WTC11 (cell line): ENCODE results near the gene SKI. TPM values are rescaled to one million over a fixed set of nuclear protein-coding genes. Genes with fewer than 3 reads are reported as not detected.

Experiments
- ATAC-seq: fragments of 200-7000 bp; cut with Tn5 transposase; 2 replicates; pipeline ENCODE4 v1.10.0; 2021; ENCODE audit warnings: mild to moderate bottlenecking, moderate library complexity
- CTCF ChIA-PET: fragments of 300-600 bp; sonication (Branson Sonifier 250); formaldehyde crosslinking; loops from one replicate; lab custom pipeline; 2021; ENCODE audit warnings: antibody characterized with exemption; lab: Charles Lee
- POLR2A ChIA-PET: fragments of 350-600 bp; sonication (Branson Sonifier 250); formaldehyde crosslinking; loops from one replicate; lab custom pipeline; 2021; ENCODE audit warnings: antibody characterized with exemption; lab: Charles Lee
- DNase-seq: peaks from one replicate; pipeline ENCODE4 v3.0.0; 2021; ENCODE audit warnings: low spot score
- H3K27ac Mint-ChIP-seq: 2 replicates; pipeline ENCODE4 v1.8.0; 2021; ENCODE audit warnings: mixed read lengths
- H3K27me3 Mint-ChIP-seq: 2 replicates; pipeline ENCODE4 v1.8.0; 2021; ENCODE audit warnings: low read depth, mild to moderate bottlenecking, moderate library complexity, mixed read lengths
- H3K36me3 Mint-ChIP-seq: 2 replicates; pipeline ENCODE4 v1.8.0; 2021; ENCODE audit warnings: mixed read lengths
- H3K4me1 Mint-ChIP-seq: 2 replicates; pipeline ENCODE4 v1.8.0; 2022; ENCODE audit warnings: mixed read lengths
- H3K4me3 Mint-ChIP-seq: 2 replicates; pipeline ENCODE4 v1.8.0; 2021; ENCODE audit warnings: mild to moderate bottlenecking, moderate library complexity, mixed read lengths
- H3K9me3 Mint-ChIP-seq: 2 replicates; pipeline ENCODE4 v1.8.0; 2021; ENCODE audit warnings: mixed read lengths
- AFF4 ChIP-seq: sonication (generic); formaldehyde crosslinking; IDR thresholded peaks from 2 replicates; pipeline ENCODE4 v1.8.1; 2023; ENCODE audit warnings: mild to moderate bottlenecking, missing genetic modification reagents, borderline replicate concordance
- ATF6 ChIP-seq: sonication (generic); formaldehyde crosslinking; IDR thresholded peaks from 2 replicates; pipeline ENCODE4 v1.8.1; 2023; ENCODE audit warnings: mild to moderate bottlenecking, missing genetic modification reagents
- ETV6 ChIP-seq: sonication (generic); formaldehyde crosslinking; IDR thresholded peaks from 2 replicates; pipeline ENCODE4 v1.8.1; 2022; ENCODE audit warnings: mild to moderate bottlenecking, missing genetic modification reagents
- FOXJ3 ChIP-seq: sonication (generic); formaldehyde crosslinking; IDR thresholded peaks from 2 replicates; pipeline ENCODE4 v1.9.0; 2021; ENCODE audit warnings: missing genetic modification reagents, mild to moderate bottlenecking, borderline replicate concordance
- HMGXB4 ChIP-seq: sonication (generic); formaldehyde crosslinking; IDR thresholded peaks from 2 replicates; pipeline ENCODE4 v1.8.1; 2023; ENCODE audit warnings: mild to moderate bottlenecking, moderate library complexity, missing genetic modification reagents
- IRF1 ChIP-seq: sonication (generic); formaldehyde crosslinking; IDR thresholded peaks from 2 replicates; pipeline ENCODE4 v1.8.0; 2023; ENCODE audit warnings: missing genetic modification reagents
- KAT7 ChIP-seq: sonication (generic); formaldehyde crosslinking; IDR thresholded peaks from 2 replicates; pipeline ENCODE4 v1.8.1; 2023; ENCODE audit warnings: missing genetic modification reagents, mild to moderate bottlenecking, borderline replicate concordance
- MAX ChIP-seq: sonication (generic); formaldehyde crosslinking; IDR thresholded peaks from 2 replicates; pipeline ENCODE4 v1.8.0; 2022; ENCODE audit warnings: mild to moderate bottlenecking, missing genetic modification reagents
- MYBL2 ChIP-seq: sonication (generic); formaldehyde crosslinking; IDR thresholded peaks from 2 replicates; pipeline ENCODE4 v1.8.1; 2023; ENCODE audit warnings: mild to moderate bottlenecking, moderate library complexity, missing genetic modification reagents
- NFATC4 ChIP-seq: fragments of 250-450 bp; sonication (Bioruptor Pico); IDR thresholded peaks from 2 replicates; pipeline ENCODE4 v1.9.0; 2021; ENCODE audit warnings: mild to moderate bottlenecking
- NR1H2 ChIP-seq: sonication (generic); formaldehyde crosslinking; IDR thresholded peaks from 2 replicates; pipeline ENCODE4 v1.9.0; 2021; ENCODE audit warnings: mild to moderate bottlenecking, moderate library complexity, missing genetic modification reagents
- SP1 ChIP-seq: sonication (generic); formaldehyde crosslinking; conservative IDR thresholded peaks from 2 replicates; pipeline ENCODE4 v1.8.1; 2022; ENCODE audit warnings: missing genetic modification reagents
- STAT6 ChIP-seq: sonication (generic); formaldehyde crosslinking; conservative IDR thresholded peaks from 2 replicates; pipeline ENCODE4 v1.8.1; 2023; ENCODE audit warnings: mild to moderate bottlenecking, low read depth, missing genetic modification reagents, moderate library complexity
- TEAD1 ChIP-seq: sonication (generic); formaldehyde crosslinking; IDR thresholded peaks from 2 replicates; pipeline ENCODE4 v1.8.0; 2022; ENCODE audit warnings: mild to moderate bottlenecking, missing genetic modification reagents
- ZNF121 ChIP-seq: sonication (generic); formaldehyde crosslinking; IDR thresholded peaks from 2 replicates; pipeline ENCODE4 v1.8.0; 2023; ENCODE audit warnings: missing genetic modification reagents
- ZNF396 ChIP-seq: fragments of 250-450 bp; sonication (Bioruptor Pico); IDR thresholded peaks from 2 replicates; pipeline ENCODE4 v1.8.0; 2021; ENCODE audit warnings: mild to moderate bottlenecking, moderate library complexity, borderline replicate concordance
- ZNF512 ChIP-seq: sonication (generic); formaldehyde crosslinking; IDR thresholded peaks from 2 replicates; pipeline ENCODE4 v1.8.1; 2022; ENCODE audit warnings: missing genetic modification reagents, borderline replicate concordance
- total RNA-seq: library from RNA; stranded (reverse); gene quantifications from 3 replicates; pipeline ENCODE4 v1.2.3, GENCODE V29; 2021

The SKI gene
- total RNA-seq, 1 experiment from 2014 or later: 88.6 TPM

- Mint-ChIP-seq H3K36me3 (no peaks in the 10 kb centered on the region), H3K4me1 (0 out of 2 replicates have a peak, but pooled peaks cover 6% of the 10 kb centered on the region), H3K27ac (peak overlapping the region; percentile 41; the same call in 1 of the 2 replicates), H3K27me3 (no peaks in the 10 kb centered on the region), H3K4me3 (peak overlapping the region; percentile 40), H3K9me3 (no peaks in the 10 kb centered on the region)
- DNase-seq (peak; percentile 88), ATAC-seq (peak; percentile 62)
- ChIA-PET CTCF (interaction anchor here (0.7 to 2.2 kb wide), 5 partner anchors 8 to 169 kb away, joined by 3 to 8 read pairs (median 4); partner anchors contain the start of gene FAAP20), POLR2A (no interaction called here)
- TF ChIP-seq IRF1 (CRISPR knock-in tag): no peak
- peak; percentile 64; the same call in 1 of the 2 replicates for TF ChIP-seq MAX (CRISPR knock-in tag)
- peak; percentile 36; the same call in 1 of the 2 replicates for TF ChIP-seq TEAD1 (CRISPR knock-in tag)
- TF ChIP-seq MYBL2 (CRISPR knock-in tag): peak; percentile 61
- TF ChIP-seq KAT7 (CRISPR knock-in tag): no peak
- TF ChIP-seq HMGXB4: peak; percentile 57; the same call in 1 of the 2 replicates
- no peak for TF ChIP-seq FOXJ3 (CRISPR knock-in tag)
- 0 out of 2 replicates have a peak, but pooled peaks have one; percentile 3 for TF ChIP-seq SP1
- no peak for TF ChIP-seq ATF6 (CRISPR knock-in tag)
- TF ChIP-seq ETV6 (CRISPR knock-in tag): peak; percentile 58; the same call in 1 of the 2 replicates
- TF ChIP-seq ZNF396: no peak
- TF ChIP-seq NR1H2 (CRISPR knock-in tag): no peak
Measured at GRCh38 chr1:2212532-2213491, 15.3 kb upstream of the SKI start.

- Mint-ChIP-seq H3K4me1 (0 out of 2 replicates have a peak, but pooled peaks cover 6% of the 10 kb centered on the region), H3K27me3 (no peaks in the 10 kb centered on the region), H3K4me3 (no peak overlapping the region), H3K9me3 (no peaks in the 10 kb centered on the region), H3K27ac (peak overlapping the region; percentile 57; the same call in 1 of the 2 replicates), H3K36me3 (no peaks in the 10 kb centered on the region)
- ATAC-seq: no peak
- POLR2A ChIA-PET: no interaction called here
- CTCF ChIA-PET: interaction anchor here (0.7 to 0.9 kb wide), 2 partner anchors 98 to 101 kb away, joined by 3 to 5 read pairs; no protein-coding TSS in a partner anchor
- DNase-seq: no peak
- no peak for TF ChIP-seq ZNF121 (CRISPR knock-in tag)
- TF ChIP-seq STAT6 (CRISPR knock-in tag): no peak
- TF ChIP-seq MYBL2 (CRISPR knock-in tag): no peak
- no peak for TF ChIP-seq NFATC4
- no peak for TF ChIP-seq ZNF512
- TF ChIP-seq NR1H2 (CRISPR knock-in tag): no peak
- no peak for TF ChIP-seq AFF4 (CRISPR knock-in tag)
Measured at GRCh38 chr1:2213576-2214505, 14.3 kb upstream of the SKI start.
